AG20443 (cell line): ENCODE data around the gene NUTM2D.
A peak's percentile ranks its signal among the peaks of the same experiment; 100 is the strongest.
"Not testable (repeated sequence)": the region's sequence is repeated elsewhere in the genome, so short reads cannot be mapped to it uniquely, and the experiment has no call there.

Experiments used
- DNase-seq: peaks from one replicate; pipeline ENCODE4 v3.0.0; 2012; ENCODE audit warnings: low spot score, mixed read lengths

The NUTM2D gene

GRCh38 chr10:87374091-87374490 is 16.5 kb downstream of the NUTM2D start:
- DNase-seq, result peak; percentile 11

DNA sequence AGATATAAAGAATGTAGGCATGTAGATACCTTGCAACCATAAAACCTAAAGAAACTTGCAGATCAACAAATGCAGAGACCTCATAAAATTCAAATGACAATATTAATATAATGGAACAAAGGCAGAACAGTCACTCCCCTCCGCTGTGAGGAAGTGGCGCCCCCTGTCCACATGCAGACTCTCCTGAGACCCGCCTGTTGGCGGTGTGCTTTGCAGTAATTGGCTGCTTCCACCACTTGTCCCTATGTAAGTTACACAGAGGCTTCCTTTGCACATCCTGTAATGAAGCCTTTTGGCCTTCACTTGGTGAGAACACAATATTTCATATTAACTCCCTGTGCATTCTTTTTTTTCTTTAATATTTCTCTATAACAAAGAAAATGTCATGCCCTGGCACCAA is 21.6 kb downstream of the NUTM2D start:
- not testable (repeated sequence) for DNase-seq

- DNase-seq, result not testable (repeated sequence)
Measured at GRCh38 chr10:87383149-87383857, 25.8 kb downstream of the NUTM2D start.

DNA sequence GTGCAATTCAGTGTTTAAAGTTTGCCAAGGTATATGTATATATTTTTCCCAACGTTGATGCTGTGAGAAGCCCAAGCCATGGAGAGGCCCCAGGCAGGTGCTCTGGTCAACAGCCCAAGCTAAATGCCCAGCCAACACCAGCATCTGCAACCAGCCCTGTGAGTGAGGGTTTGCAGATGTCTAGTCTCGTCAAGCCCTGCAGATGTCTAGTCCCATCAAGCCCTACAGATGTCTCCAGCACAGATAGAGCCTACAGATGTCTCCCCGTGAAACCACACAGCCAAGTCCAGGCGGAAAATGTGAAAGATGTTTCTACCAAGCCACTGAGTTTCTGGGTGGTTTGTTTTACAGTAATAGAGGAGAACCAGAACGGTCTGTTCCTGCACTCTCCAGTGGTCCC is 26.7 kb downstream of the NUTM2D start:
- not testable (repeated sequence) for DNase-seq

- DNase-seq, result not testable (repeated sequence)
Measured at GRCh38 chr10:87385762-87386360, 28.3 kb downstream of the NUTM2D start.

DNA sequence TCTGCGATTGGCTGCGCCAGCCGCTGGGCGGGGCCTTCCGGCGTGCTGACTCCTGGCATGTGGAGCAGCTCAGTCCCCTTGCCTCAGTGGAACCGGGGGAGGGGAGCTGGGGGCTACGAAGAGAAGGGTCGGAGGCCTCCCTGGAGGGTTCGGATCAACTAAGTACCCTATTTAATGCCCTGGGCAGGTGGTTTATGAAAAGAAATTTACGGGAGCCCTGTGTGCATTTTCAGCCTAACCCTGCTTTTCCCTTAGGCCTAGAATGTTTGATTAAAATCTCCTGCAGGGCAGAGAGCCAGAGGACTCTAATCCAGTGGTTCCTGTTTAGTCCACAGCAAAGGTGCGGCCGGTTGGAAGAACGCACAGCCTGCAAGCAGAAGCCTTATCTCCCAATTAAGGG is 33.8 kb downstream of the NUTM2D start:
- not testable (repeated sequence) for DNase-seq

DNA sequence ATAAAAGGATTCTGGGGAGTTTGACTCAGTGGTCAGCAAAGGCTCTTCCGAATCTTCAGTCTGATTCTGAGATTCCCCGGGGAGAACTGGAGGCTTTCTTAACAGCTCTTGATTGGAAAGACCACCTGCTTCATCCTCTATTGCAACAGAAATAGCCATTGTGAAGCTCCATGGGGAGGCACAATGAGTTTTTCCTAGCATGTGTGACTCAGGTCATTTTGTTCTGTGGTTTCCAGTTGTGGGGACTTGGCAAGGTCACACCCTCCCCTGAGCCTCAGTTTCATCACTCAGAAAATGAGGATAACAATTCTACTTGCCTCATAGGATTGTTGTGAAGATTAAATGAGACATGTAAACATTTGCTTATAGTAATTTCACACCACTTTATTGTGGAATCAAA is 38.7 kb downstream of the NUTM2D start:
- not testable (repeated sequence) for DNase-seq

DNA sequence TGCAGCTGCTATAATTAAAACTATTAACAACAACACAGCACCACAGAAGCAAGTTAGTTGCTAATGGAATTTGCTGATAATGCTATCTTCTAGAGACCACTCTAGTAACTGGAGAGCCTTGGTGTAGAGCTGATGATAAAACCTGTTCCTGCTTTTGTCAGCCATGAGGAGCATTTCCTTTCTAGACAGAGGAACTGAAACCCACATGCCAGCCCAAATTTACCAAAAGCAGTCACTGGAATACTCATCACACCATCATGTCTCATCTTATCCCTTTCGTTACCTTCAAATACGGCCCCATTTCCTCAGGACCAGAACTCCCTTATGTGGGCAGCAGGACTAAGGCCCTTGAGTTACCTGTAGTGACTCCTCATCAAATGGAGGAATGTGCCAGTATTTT is 40.9 kb downstream of the NUTM2D start:
- not testable (repeated sequence) for DNase-seq

- DNase-seq, result not testable (repeated sequence)
Measured at GRCh38 chr10:87407516-87408467, 50.2 kb downstream of the NUTM2D start.

- DNase-seq, result not testable (repeated sequence)
Measured at GRCh38 chr10:87413921-87414320, 56.4 kb downstream of the NUTM2D start.
